ENCODE data around the gene GTF2H4.
"Not testable (repeated sequence)": the region's sequence is repeated elsewhere in the genome, so short reads cannot be mapped to it uniquely, and the experiment has no call there.

Gene GTF2H4

DNA sequence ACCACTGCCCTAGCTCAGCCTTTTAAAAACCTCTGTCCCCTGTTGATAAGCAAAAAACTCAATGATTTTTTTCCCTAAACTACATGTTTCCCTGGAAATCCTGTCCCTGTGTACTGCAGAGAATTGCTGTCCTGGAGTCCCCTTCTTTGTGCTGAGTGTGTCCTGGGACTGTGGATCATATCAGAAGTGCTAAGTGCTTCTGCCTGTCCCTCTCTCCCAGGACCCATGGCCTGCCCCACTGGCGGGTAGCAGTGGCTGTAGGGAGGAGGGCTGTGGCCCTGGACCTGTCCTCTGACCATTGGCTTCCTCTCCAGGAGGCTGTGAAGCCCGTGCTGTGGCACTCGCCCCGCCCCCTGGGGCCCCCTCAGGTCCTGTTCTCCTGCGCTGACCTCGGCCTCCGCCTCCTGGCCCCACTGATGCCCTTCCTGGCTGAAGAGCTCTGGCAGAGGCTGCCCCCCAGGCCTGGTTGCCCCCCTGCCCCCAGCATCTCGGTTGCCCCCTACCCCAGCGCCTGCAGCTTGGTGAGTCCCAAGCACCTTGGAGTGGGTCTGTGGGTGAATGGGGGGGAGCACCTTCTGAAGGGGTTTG is 16.1 kb downstream of the GTF2H4 start:
- DNase-seq (ENCODE audit: low read depth in 2 of 2) = not testable (repeated sequence)

- DNase-seq (ENCODE audit: low read depth in 2 of 2) = no peak
Measured at GRCh38 chr6:30926644-30927043, 18.6 kb downstream of the GTF2H4 start.

- DNase-seq (ENCODE audit: low read depth in 2 of 2) = not testable (repeated sequence)
Measured at GRCh38 chr6:30927080-30927479, 19.1 kb downstream of the GTF2H4 start.

DNA sequence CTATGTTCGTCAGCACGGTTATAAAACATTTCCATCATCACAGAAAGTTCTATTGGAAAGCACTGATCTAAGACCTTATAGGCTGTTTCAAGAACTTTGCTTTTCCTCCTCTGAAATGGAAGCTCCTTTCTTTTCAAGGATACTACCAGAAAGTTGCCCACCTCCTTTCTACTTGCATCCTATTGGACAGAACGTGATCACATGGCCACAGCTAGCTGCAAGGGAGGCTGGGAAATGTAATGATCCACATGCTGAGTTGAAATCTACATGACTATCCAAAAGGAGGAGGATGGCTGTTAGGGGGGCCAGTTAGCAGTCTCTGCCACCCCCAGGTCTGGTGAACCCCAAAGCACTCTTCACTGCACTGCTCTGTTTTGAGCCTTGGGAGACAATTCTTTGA is 20.7 kb downstream of the GTF2H4 start:
- no peak for DNase-seq (ENCODE audit: low read depth in 2 of 2)

GRCh38 chr6:30930506-30930905 is 22.5 kb downstream of the GTF2H4 start:
- DNase-seq (ENCODE audit: low read depth in 2 of 2) = no peak

DNA sequence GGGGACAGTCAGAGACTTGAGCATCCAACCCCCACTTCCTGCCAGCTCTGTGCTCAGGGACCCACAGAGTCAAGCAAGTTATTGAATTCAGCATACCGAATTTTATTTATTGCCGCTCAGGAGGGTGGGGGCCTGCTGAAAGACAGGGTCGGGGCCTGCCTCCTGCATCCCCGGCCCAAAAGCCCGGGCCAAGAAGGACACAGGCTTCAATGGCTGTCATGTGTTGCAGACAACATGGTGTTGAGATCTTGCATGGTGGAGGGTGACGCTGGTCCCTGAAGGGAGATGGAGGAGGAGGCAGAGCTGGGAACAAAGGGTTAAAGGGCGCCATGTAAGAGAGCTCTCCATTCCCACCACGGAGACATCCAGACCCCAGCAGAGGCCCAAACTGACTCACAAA is 23.3 kb downstream of the GTF2H4 start:
- DNase-seq (ENCODE audit: low read depth in 2 of 2) = no peak

DNA sequence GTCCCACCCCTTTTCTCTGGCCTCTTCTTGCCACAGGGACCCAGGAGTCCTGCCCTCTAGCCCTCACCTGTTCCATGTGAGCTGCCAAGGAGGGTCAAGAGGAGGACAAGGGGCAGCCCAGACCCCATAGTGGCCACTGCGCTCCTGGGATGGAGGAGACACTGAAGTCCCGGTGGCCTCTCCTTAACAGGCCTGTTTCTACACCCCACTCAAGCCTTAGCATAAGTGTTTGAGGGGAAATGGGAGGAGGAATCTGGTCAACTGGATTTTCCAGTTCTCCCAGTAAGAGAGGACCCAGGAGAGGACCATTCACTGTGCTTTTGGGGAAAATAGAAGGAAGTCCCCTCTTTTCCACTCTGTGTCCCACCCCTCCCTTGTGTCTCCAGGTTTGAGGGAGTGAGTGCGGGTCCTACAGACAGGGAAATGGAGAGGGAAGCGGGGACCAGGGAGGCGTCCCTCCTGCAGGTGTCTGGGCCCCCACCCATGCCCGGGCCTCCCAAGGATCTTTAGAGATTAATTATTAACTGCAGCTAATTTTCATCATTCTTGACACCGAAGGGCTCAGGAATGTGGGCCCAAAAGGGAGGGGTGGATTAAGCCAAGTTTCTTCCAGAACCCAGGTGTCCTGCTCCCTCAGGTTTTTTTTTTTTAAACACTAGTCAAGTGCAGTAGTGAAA is 24.1 kb downstream of the GTF2H4 start, which contains the start of gene SFTA2:
TSS of gene SFTA2 (minus strand) at position 202 of the 677 bp plus-strand sequence. CDS start at position 128, 74 bp downstream.
- no peak for DNase-seq (ENCODE audit: low read depth in 2 of 2)

DNA sequence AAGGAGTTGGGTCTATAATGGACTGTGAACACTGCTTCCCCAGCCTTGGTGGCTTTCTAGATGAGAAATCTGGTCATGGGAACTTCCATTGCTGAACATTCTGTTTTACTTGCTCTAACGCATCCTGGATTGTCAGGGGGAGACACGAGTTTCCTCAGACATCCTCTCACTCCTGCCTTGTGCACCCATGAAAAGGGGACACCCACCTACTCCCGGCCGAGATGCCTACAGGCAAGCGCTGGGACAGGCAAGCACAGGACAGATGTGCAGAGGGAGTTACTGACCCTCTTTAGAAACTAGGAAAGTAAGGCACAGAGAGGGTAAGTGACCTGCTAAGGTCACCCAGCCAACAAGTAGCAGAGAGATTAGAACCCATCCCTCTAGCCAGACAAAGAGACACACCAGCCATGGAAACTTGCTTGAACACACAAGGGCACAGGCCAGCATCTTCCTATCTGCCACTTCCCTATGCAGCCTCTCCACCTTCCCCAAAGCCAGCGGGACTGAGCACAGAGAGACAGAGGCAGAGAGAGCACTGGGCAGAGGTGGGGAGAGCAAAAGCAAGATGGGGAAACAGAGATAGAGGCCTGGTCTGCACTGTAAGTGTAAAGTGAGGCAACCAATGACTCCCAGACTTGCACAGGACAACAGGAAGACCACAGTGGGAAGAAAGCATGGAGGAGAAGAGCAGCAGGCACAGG is 24.8 kb downstream of the GTF2H4 start:
- DNase-seq (ENCODE audit: low read depth in 2 of 2) = no peak

DNA sequence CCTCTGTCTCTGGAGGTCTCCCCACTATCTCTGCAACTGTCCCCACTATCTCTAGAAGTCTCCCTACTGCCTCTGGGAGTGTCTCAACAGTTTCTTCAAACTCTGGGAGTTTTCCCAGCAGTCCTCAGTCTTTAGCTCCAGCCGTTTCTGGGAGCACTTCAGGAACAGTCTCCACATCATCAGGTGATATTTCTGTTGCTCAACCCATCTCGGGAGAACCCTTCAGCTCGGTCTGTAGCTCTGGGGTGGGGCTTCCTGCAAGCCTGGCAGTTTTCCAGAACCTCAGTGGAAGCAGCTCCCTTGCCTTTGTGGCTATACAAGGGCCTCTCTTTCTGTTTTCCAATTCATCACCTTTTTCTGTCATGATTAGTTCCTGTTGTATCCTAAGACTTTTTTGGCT is 27.0 kb downstream of the GTF2H4 start:
- no peak for DNase-seq (ENCODE audit: low read depth in 2 of 2)

- DNase-seq (ENCODE audit: low read depth in 2 of 2) = no peak
Measured at GRCh38 chr6:30937265-30937664, 29.3 kb downstream of the GTF2H4 start.

GRCh38 chr6:30938730-30939129 is 30.7 kb downstream of the GTF2H4 start:
- DNase-seq (ENCODE audit: low read depth in 2 of 2) = no peak

- DNase-seq (ENCODE audit: low read depth in 2 of 2) = no peak
Measured at GRCh38 chr6:30939473-30939872, 31.5 kb downstream of the GTF2H4 start.

- DNase-seq (ENCODE audit: low read depth in 2 of 2) = no peak
Measured at GRCh38 chr6:30940361-30940986, 32.5 kb downstream of the GTF2H4 start, which contains the start of gene MUCL3. TSS of gene MUCL3 (plus strand) at chr6:30940973. CDS start at chr6:30941000, 27 bp downstream.

DNA sequence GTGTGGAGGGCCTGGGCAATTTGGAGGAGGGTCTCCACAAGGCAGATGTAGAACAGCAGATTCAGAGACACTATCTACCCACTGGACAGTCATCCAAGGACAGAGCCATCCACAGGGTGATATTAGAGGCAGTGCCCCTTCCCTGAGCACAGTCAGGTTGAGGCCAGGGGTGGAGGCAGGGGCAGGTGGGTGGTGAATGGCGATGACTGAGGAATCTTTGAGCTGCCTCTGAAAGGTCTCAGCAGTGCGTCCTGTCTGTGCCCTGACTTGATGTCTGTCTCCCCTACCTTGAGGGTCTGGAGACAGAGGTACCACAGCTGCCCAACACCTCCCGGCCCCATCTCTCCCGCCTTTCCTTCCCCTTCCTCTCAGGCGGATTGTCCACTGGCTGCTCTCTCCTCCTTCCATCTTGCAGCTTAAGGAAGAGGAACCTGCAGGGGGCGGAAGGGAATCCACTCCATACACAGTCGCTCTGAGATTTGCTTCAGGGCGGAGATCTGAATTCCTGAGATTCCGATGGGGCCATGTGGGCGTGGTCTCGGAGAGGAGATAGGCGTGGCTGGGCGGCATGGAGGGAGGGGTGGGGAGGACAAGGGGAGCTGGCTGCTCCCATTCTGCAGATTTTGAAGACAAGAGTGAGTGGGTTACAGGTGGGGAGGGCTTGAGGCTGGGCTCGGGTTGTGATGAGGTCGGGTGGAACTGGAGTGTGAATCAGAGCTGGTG is 34.5 kb downstream of the GTF2H4 start:
- DNase-seq (ENCODE audit: low read depth in 2 of 2) = no peak

- DNase-seq (ENCODE audit: low read depth in 2 of 2) = no peak
Measured at GRCh38 chr6:30944051-30944450, 36.0 kb downstream of the GTF2H4 start.

- DNase-seq (ENCODE audit: low read depth in 2 of 2) = no peak
Measured at GRCh38 chr6:30945281-30945680, 37.3 kb downstream of the GTF2H4 start.

GRCh38 chr6:30947231-30947630 is 39.2 kb downstream of the GTF2H4 start:
- DNase-seq (ENCODE audit: low read depth in 2 of 2) = no peak

DNA sequence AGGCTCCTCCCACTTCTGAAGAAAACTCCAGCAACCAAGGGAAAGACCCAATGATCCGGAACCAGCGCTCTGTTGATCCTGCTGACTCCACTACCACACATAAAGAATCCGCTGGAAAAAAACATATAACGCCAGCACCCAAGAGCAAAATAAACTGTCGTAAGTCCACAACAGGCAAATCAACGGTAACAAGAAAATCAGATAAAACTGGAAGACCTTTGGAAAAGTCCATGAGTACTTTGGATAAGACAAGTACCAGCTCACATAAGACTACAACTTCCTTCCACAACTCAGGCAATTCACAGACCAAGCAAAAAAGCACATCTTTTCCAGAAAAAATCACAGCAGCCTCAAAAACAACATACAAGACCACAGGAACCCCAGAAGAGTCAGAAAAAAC is 40.8 kb downstream of the GTF2H4 start:
- no peak for DNase-seq (ENCODE audit: low read depth in 2 of 2)

- no peak for DNase-seq (ENCODE audit: low read depth in 2 of 2)
Measured at GRCh38 chr6:30951907-30952469, 44.0 kb downstream of the GTF2H4 start.

DNA sequence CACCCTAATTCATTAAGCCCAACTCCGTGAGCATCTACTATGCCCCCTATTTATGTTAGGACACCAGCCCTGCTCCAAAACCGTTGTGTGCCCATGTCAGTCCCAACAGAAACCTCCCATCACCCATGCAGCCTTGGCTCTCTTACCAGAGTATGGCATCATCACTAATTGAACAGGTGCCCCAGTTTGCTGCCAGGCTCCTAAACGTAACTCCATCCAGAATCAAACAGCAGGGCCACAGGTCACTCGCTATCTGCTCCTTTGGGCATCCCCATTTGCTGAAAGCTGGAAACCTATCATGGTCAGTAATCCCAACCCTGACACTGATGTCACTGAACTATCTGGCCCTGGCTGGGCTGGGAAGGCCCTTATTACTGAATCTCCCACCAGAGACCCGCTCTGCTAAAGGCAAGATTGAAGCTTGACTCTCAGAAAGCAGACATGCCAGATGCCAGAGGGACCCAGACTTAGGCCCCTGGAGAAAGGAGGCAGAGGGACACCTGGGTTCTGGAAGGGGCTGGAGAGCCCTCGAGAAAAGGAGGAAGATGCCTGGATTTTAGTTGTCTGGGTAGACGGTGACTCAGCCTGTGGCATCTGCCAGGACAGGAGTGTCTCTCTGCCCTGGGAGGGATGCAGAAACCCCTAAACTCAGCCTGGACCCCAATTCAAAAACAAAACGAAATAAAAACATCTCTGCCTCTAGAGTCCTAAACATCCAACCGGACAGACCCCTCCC is 46.8 kb downstream of the GTF2H4 start:
- no peak for DNase-seq (ENCODE audit: low read depth in 2 of 2)

All from stimulated activated CD8-positive, alpha-beta memory T cell treated with anti-CD3 and anti-CD28 coated beads, Interleukin-15, amount 100 ng/mL, for 48 hours (primary cell).